HG03108 (cell line): ENCODE data around the gene AFAP1.
"Not testable (repeated sequence)": the region's sequence is repeated elsewhere in the genome, so short reads cannot be mapped to it uniquely, and the experiment has no call there.

Source experiments
- ATAC-seq: cut with Tn5 transposase; IDR thresholded peaks from one replicate; pipeline ENCODE4 v1.9.1; 2021; ENCODE audit warnings: moderate library complexity; ENCODE audit not compliant: unreplicated experiment

Gene AFAP1

GRCh38 chr4:7947927-7948326 is 8.3 kb upstream of the AFAP1 start:
- ATAC-seq = no peak

GRCh38 chr4:7945709-7946380 is 6.2 kb upstream of the AFAP1 start:
- ATAC-seq = no peak

- no peak for ATAC-seq
Measured at GRCh38 chr4:7944599-7945220, 5.0 kb upstream of the AFAP1 start.

GRCh38 chr4:7943688-7944087 is 4.0 kb upstream of the AFAP1 start:
- ATAC-seq = not testable (repeated sequence)

- ATAC-seq = no peak
Measured at GRCh38 chr4:7943211-7943610, 3.5 kb upstream of the AFAP1 start.

GRCh38 chr4:7941965-7942496 is 2.4 kb upstream of the AFAP1 start:
- no peak for ATAC-seq

- ATAC-seq = no peak
Measured at GRCh38 chr4:7941111-7941964, 1.7 kb upstream of the AFAP1 start.

GRCh38 chr4:7938609-7939376 is 868 bp downstream of the AFAP1 start:
- no peak for ATAC-seq

GRCh38 chr4:7938266-7938608 is 1.4 kb downstream of the AFAP1 start:
- no peak for ATAC-seq

GRCh38 chr4:7937006-7937405 is 2.7 kb downstream of the AFAP1 start:
- ATAC-seq = no peak

- ATAC-seq = no peak
Measured at GRCh38 chr4:7933651-7934510, 5.8 kb downstream of the AFAP1 start.

- no peak for ATAC-seq
Measured at GRCh38 chr4:7932287-7932686, 7.4 kb downstream of the AFAP1 start.

GRCh38 chr4:7929118-7929951 is 10.3 kb downstream of the AFAP1 start:
- no peak for ATAC-seq

- ATAC-seq = no peak
Measured at GRCh38 chr4:7928711-7929110, 10.9 kb downstream of the AFAP1 start.

- no peak for ATAC-seq
Measured at GRCh38 chr4:7926822-7927221, 12.8 kb downstream of the AFAP1 start.

- no peak for ATAC-seq
Measured at GRCh38 chr4:7924570-7924969, 15.1 kb downstream of the AFAP1 start.

- ATAC-seq = no peak
Measured at GRCh38 chr4:7924163-7924562, 15.5 kb downstream of the AFAP1 start.

- no peak for ATAC-seq
Measured at GRCh38 chr4:7922466-7922865, 17.2 kb downstream of the AFAP1 start.

- ATAC-seq = no peak
Measured at GRCh38 chr4:7918981-7919380, 20.7 kb downstream of the AFAP1 start.
